Mucosa of descending colon (tissue), 3 donors: ENCODE measurements around the gene GDF2. TPM values are rescaled to one million over a fixed set of nuclear protein-coding genes. Genes with fewer than 3 reads are reported as not detected.

ENCODE experiments used
- ATAC-seq: fragments of 200-7000 bp; cut with Tn5 transposase; one replicate; pipeline ENCODE4 v1.9.1; 2020; ENCODE audit warnings: mild to moderate bottlenecking, moderate library complexity
- DNase-seq, 3 donors: peaks; one replicate each; pipeline ENCODE4 v3.0.0-alpha.2; 2020
- H3K36me3 ChIP-seq: fragments of 200-600 bp; one replicate; pipeline ENCODE4 v1.8.0; 2021; ENCODE audit warnings: low read depth, mild to moderate bottlenecking
- H3K4me1 ChIP-seq: fragments of 200-600 bp; one replicate; pipeline ENCODE4 v1.8.0; 2021; ENCODE audit warnings: low read depth, mild to moderate bottlenecking
- H3K4me3 ChIP-seq: fragments of 200-600 bp; one replicate; pipeline ENCODE4 v1.8.0; 2021; ENCODE audit warnings: mild to moderate bottlenecking
- H3K9me3 ChIP-seq: fragments of 200-600 bp; one replicate; pipeline ENCODE4 v1.8.0; 2021; ENCODE audit warnings: mild to moderate bottlenecking
- intact Hi-C, 2 donors: fragments of 100-400 bp; cut with DNase I in 1 of 2; cut with micrococcal nuclease in 1 of 2; formaldehyde crosslinking; loops; one replicate each; pipeline versions ENCODE4 v1.11.0 to v1.11.1; 2022; cut with DNase I, micrococcal nuclease
- total RNA-seq, 3 donors: library from RNA; stranded (reverse); fragmentation: NEBNext Ultra II Directional in 2 of 3; extraction: Animal tissue kit (Norgen Biotek cat#: 25700) in 2 of 3; gene quantifications; one replicate each; pipeline versions ENCODE4 v1.2.1 to v1.2.4, GENCODE V29; 2021 to 2023
- TF ChIP-seq, protein P1 (sequence below): fragments of 200-600 bp; IDR thresholded peaks from one replicate; pipeline ENCODE4 v1.8.0; 2022; ENCODE audit warnings: antibody characterized with exemption, mild to moderate bottlenecking
- donor health status: DM: no; HTN: no; CAD: no; lungs with moderate emphysema.
- donor health status: DM: no; HTN: no; CAD: no.
- donor health status: DM: no; HTN: yes; CAD: no.

The GDF2 gene
- total RNA-seq, 3 donors from 2014 or later, result not detected

DNA sequence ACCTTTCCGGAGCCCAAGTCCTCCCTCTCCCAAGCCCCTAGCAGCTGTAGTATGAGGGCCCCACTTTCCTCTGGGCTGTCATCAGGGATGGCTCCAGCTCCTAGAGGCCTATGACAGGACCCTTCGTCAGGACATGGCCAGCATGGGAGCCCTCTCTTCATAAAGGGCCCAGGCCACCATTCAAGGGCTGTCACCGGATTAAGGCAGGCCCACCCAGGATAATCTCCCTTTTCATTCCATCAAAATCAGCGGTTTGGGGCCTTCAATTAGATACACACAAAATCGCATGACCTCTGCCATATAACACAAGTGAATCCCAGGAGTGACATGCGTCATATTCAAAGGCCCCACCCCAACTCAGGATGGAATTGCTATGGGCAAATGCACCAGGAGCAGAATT lies 34.4 kb upstream of the GDF2 start:
- H3K4me1 ChIP-seq, result no peaks in the 10 kb centered on the region
- TF ChIP-seq, protein P1, sequence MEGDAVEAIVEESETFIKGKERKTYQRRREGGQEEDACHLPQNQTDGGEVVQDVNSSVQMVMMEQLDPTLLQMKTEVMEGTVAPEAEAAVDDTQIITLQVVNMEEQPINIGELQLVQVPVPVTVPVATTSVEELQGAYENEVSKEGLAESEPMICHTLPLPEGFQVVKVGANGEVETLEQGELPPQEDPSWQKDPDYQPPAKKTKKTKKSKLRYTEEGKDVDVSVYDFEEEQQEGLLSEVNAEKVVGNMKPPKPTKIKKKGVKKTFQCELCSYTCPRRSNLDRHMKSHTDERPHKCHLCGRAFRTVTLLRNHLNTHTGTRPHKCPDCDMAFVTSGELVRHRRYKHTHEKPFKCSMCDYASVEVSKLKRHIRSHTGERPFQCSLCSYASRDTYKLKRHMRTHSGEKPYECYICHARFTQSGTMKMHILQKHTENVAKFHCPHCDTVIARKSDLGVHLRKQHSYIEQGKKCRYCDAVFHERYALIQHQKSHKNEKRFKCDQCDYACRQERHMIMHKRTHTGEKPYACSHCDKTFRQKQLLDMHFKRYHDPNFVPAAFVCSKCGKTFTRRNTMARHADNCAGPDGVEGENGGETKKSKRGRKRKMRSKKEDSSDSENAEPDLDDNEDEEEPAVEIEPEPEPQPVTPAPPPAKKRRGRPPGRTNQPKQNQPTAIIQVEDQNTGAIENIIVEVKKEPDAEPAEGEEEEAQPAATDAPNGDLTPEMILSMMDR, result no peak
- DNase-seq, result no peak
- H3K4me3 ChIP-seq, result no peak overlapping the region
- no peaks in the 10 kb centered on the region for H3K9me3 ChIP-seq
- intact Hi-C loops, result no loop called here
- no peak for ATAC-seq
- no peaks in the 10 kb centered on the region for H3K36me3 ChIP-seq

DNA sequence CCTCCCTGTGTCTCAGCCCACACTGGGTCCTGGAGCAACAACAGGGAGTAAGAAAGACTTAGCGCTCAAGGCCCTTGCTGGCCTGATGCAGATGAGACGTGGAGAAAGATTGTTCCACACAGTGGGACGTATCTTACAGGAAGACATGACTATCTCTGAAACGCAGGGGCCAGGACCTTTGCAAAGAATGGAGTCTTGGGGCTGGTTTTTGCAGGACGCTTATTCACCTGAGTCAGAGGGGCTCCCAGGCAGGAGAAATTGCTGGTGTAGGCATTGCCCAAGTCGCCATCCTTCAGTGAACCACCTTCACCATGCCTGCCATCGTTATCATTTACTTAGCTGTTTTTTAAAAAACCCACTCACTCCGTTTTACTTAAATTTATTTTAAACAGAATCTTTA lies 34.0 kb upstream of the GDF2 start:
- H3K4me1 ChIP-seq, result no peaks in the 10 kb centered on the region
- TF ChIP-seq, protein P1, result no peak
- no peak for ATAC-seq

DNA sequence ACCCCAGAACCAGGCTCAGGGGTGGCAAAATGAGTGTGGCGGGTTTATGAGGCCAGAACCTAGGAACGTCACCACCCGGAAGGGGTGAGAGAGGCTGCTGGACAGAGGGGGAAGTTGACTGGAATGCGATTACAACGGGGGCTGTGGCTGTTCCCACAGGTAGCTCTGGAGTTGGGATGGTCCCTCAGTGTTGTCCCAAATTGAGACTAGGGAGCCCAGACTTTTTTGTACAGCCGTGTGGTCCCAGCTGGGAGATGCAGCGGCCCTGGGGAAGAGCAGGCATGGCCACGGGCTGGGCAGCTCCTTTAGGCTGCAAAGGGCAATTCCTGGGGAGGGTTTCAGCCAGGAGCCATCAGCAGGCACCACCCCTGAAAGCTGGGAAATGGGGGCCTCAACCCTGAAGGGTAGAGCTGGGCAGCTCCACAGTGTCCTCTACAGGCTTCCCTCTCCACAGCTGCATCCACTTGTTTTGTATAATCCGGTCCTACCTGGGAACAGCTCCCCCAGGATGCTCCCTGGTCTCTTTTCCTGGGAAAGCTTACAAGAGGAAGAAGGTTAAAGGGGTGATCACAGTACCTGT lies 33.2 kb upstream of the GDF2 start:
- no peaks in the 10 kb centered on the region for H3K4me1 ChIP-seq
- no peaks in the 10 kb centered on the region for H3K9me3 ChIP-seq
- no peak overlapping the region for H3K4me3 ChIP-seq
- intact Hi-C loops, result no loop called here
- no peaks in the 10 kb centered on the region for H3K36me3 ChIP-seq
- DNase-seq, result no peak
- no peak for ATAC-seq
- TF ChIP-seq, protein P1, result no peak

More for the DNA sequence above, 34.0 kb upstream of the GDF2 start:
- Histone ChIP-seq H3K36me3 (no peaks in the 10 kb centered on the region), H3K9me3 (no peaks in the 10 kb centered on the region), H3K4me3 (no peak overlapping the region)
- intact Hi-C loops, result no loop called here
- no peak for DNase-seq

DNA sequence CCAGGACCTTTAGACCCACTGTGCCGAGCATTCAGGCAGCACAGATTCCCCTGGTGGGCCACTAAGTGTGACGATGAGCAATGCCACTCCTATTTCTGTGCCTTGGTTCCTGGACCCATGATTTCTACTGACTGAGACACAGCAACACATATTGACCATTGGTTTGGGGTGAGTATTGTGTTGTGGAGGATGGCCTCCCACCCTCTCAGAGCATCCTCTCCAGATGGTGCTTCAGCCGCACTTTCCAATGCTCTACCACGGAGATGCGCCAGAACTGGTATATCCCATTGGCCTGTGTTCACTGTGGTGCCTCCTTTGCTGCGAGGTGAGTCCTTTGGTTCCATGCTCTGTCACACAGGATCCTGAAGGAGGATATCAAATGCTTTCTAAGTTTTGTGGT lies 32.3 kb upstream of the GDF2 start:
- Histone ChIP-seq H3K4me1 (no peaks in the 10 kb centered on the region), H3K4me3 (no peak overlapping the region), H3K9me3 (no peaks in the 10 kb centered on the region), H3K36me3 (no peaks in the 10 kb centered on the region)
- TF ChIP-seq, protein P1, result no peak
- intact Hi-C loops, result no loop called here
- ATAC-seq (no peak), DNase-seq (no peak)

DNA sequence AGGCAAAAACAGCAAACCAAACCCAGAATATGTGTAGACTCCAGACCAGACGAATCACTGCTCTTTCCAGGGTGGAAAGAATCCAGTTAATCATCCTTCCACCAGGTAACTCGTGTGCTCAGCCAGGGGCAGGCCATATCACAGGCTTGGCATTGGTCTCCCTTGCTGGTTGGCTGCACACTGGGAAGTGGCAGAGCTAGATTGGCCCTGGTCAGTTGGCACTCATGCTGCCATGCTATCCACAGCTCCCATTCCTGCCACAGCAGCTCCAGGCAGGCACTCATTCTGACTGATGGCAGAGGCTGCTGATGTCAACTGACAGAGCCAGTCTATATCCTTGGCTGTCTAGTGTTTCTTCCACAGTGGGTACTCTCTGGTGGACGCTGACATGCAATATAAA lies 31.9 kb upstream of the GDF2 start:
- intact Hi-C loops, result no loop called here
- DNase-seq, result no peak

More for the DNA sequence above, 31.9 kb upstream of the GDF2 start:
- Histone ChIP-seq H3K36me3 (no peaks in the 10 kb centered on the region), H3K4me3 (no peak overlapping the region), H3K9me3 (no peaks in the 10 kb centered on the region), H3K4me1 (no peaks in the 10 kb centered on the region)
- TF ChIP-seq, protein P1, result no peak
- ATAC-seq, result no peak
